HepG2 (cell line): Measurements from ENCODE around the gene MARK4. TPM values are rescaled to one million over a fixed set of nuclear protein-coding genes. Genes with fewer than 3 reads are reported as not detected.

Experiments used
- BCL6 ChIP-seq: IDR thresholded peaks from 2 replicates; pipeline ENCODE4 v1.6.1; 2016; ENCODE audit warnings: missing genetic modification reagents, missing compliant biosample characterization
- GATA4 ChIP-seq: sonication (generic); IDR thresholded peaks from 2 replicates; pipeline ENCODE4 v1.6.1; 2016; ENCODE audit warnings: antibody characterized with exemption, low read depth, borderline replicate concordance
- SRSF4 ChIP-seq: fragments of 200-400 bp; formaldehyde crosslinking; IDR thresholded peaks from one replicate; pipeline ENCODE4 v1.6.1; 2018; ENCODE audit warnings: mild to moderate bottlenecking, low read depth, low read length, moderate library complexity; ENCODE audit not compliant: poor library complexity, severe bottlenecking
- ZNF850 ChIP-seq: sonication (generic); formaldehyde crosslinking; conservative IDR thresholded peaks from 2 replicates; pipeline ENCODE4 v1.9.0; 2021; ENCODE audit warnings: mild to moderate bottlenecking, missing genetic modification reagents
- polyA plus RNA-seq, 8 experiments: library from polyadenylated mRNA; depleted of rRNA in 3 of 8; stranded (reverse) in 7 of 8; unstranded in 1 of 8; fragments of >200 nt; fragmentation: Illumina TruSeq in 4 of 8; extraction: Trizol in 4 of 8; gene quantifications; 2 replicates each; pipeline versions ENCODE4 v1.2.1 to v1.2.3, GENCODE V29; 2011 to 2016; ENCODE audit warnings: low read depth in 4 of 8, missing spikeins in 1 of 8, mixed read lengths in 1 of 8; ENCODE audit not compliant: insufficient read depth in 1 of 8
- total RNA-seq, 5 experiments: library from RNA; depleted of rRNA; stranded (reverse); fragments of >200 nt; fragmentation: Illumina TruSeq; extraction: Trizol; gene quantifications; 2 replicates each; pipeline ENCODE4 v1.2.3, GENCODE V29; 2016; ENCODE audit warnings: low read depth in 1 of 5
- TF ChIP-seq, protein P1 (sequence below): sonication (generic); formaldehyde crosslinking; IDR thresholded peaks from 2 replicates; pipeline ENCODE4 v1.5.0; 2020; ENCODE audit warnings: missing genetic modification reagents, mild to moderate bottlenecking, borderline replicate concordance
- TF ChIP-seq, protein P2 (sequence below): sonication (generic); formaldehyde crosslinking; conservative IDR thresholded peaks from 2 replicates; pipeline ENCODE4 v1.4.0; 2020; ENCODE audit warnings: missing genetic modification reagents
- TF ChIP-seq, protein P3 (sequence below): sonication (generic); formaldehyde crosslinking; IDR thresholded peaks from 2 replicates; pipeline ENCODE4 v1.5.0; 2020; ENCODE audit warnings: missing genetic modification reagents, mild to moderate bottlenecking, borderline replicate concordance
- TF ChIP-seq, protein P4 (sequence below): sonication (generic); formaldehyde crosslinking; IDR thresholded peaks from 2 replicates; pipeline ENCODE4 v1.5.1; 2020; ENCODE audit warnings: mild to moderate bottlenecking, missing genetic modification reagents
- TF ChIP-seq, protein P5 (sequence below): sonication (generic); formaldehyde crosslinking; IDR thresholded peaks from 2 replicates; pipeline ENCODE4 v1.4.0; 2020; ENCODE audit warnings: mild to moderate bottlenecking, missing genetic modification reagents, borderline replicate concordance
- TF ChIP-seq, protein P6 (sequence below): IDR thresholded peaks from 2 replicates; pipeline ENCODE4 v1.4.0; 2020; ENCODE audit warnings: mild to moderate bottlenecking, missing genetic modification reagents

The MARK4 gene
- total and polyA plus RNA-seq, 2 of the 13 experiments (the other 11 are each of a cell fraction or from before 2014, with no cell fraction given), result 7.0 to 12.2 TPM

DNA sequence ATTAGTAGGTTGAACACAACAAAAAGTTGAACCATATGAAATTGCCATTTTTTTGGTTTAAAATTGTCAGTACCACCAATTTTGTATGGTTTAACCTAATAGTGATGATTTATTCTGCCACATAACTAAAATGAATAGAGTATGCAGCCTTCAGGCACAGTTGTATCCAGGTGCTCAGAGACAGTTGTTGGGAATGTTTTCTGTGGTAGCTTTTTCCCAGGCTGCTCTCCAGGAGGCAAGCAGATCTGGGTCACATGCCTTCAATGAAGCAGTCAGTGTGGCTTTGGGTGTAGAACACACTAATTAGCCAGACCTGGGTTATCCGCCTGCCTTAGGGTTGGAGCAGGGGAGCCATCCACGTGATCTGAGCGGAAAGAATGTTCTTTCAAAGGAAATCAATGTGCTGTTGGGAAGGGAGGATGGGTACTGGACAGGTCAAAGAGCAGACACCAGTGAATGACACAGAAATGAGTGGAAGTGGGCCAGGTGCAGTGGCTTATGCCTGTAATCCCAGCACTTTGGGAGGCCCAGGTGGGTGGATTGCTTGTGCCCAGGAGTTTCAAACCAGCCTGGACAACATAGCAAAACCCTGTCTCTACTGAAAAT is 28.6 kb downstream of the MARK4 start (continued):
- TF ChIP-seq, protein P1, sequence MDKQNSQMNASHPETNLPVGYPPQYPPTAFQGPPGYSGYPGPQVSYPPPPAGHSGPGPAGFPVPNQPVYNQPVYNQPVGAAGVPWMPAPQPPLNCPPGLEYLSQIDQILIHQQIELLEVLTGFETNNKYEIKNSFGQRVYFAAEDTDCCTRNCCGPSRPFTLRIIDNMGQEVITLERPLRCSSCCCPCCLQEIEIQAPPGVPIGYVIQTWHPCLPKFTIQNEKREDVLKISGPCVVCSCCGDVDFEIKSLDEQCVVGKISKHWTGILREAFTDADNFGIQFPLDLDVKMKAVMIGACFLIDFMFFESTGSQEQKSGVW (CRISPR knock-in tag), result no peak
- no peak for TF ChIP-seq ZNF850
- TF ChIP-seq, protein P2, sequence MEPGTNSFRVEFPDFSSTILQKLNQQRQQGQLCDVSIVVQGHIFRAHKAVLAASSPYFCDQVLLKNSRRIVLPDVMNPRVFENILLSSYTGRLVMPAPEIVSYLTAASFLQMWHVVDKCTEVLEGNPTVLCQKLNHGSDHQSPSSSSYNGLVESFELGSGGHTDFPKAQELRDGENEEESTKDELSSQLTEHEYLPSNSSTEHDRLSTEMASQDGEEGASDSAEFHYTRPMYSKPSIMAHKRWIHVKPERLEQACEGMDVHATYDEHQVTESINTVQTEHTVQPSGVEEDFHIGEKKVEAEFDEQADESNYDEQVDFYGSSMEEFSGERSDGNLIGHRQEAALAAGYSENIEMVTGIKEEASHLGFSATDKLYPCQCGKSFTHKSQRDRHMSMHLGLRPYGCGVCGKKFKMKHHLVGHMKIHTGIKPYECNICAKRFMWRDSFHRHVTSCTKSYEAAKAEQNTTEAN (CRISPR knock-in tag), result no peak
- peak; percentile 65 for TF ChIP-seq BCL6 (CRISPR knock-in tag)
- TF ChIP-seq, protein P3, sequence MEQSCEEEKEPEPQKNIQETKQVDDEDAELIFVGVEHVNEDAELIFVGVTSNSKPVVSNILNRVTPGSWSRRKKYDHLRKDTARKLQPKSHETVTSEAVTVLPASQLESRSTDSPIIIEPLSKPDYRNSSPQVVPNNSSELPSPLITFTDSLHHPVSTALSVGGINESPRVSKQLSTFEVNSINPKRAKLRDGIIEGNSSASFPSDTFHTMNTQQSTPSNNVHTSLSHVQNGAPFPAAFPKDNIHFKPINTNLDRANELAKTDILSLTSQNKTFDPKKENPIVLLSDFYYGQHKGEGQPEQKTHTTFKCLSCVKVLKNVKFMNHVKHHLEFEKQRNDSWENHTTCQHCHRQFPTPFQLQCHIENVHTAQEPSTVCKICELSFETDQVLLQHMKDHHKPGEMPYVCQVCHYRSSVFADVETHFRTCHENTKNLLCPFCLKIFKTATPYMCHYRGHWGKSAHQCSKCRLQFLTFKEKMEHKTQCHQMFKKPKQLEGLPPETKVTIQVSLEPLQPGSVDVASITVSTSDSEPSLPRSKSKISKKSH, result no peak
- no peak for TF ChIP-seq GATA4
- TF ChIP-seq, protein P4, sequence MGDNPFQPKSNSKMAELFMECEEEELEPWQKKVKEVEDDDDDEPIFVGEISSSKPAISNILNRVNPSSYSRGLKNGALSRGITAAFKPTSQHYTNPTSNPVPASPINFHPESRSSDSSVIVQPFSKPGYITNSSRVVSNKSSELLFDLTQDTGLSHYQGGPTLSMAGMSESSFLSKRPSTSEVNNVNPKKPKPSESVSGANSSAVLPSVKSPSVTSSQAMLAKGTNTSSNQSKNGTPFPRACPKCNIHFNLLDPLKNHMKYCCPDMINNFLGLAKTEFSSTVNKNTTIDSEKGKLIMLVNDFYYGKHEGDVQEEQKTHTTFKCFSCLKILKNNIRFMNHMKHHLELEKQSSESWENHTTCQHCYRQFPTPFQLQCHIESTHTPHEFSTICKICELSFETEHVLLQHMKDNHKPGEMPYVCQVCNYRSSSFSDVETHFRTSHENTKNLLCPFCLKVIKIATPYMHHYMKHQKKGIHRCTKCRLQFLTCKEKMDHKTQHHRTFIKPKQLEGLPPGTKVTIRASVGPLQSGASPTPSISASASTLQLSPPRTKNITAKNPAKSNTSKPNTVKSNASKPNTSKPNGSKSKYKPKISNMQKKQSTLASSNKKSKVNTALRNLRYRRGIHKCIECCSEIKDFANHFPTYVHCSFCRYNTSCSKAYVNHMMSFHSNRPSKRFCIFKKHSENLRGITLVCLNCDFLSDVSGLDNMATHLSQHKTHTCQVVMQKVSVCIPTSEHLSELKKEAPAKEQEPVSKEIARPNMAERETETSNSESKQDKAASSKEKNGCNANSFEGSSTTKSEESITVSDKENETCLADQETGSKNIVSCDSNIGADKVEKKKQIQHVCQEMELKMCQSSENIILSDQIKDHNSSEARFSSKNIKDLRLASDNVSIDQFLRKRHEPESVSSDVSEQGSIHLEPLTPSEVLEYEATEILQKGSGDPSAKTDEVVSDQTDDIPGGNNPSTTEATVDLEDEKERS (CRISPR knock-in tag), result no peak
- TF ChIP-seq, protein P5, sequence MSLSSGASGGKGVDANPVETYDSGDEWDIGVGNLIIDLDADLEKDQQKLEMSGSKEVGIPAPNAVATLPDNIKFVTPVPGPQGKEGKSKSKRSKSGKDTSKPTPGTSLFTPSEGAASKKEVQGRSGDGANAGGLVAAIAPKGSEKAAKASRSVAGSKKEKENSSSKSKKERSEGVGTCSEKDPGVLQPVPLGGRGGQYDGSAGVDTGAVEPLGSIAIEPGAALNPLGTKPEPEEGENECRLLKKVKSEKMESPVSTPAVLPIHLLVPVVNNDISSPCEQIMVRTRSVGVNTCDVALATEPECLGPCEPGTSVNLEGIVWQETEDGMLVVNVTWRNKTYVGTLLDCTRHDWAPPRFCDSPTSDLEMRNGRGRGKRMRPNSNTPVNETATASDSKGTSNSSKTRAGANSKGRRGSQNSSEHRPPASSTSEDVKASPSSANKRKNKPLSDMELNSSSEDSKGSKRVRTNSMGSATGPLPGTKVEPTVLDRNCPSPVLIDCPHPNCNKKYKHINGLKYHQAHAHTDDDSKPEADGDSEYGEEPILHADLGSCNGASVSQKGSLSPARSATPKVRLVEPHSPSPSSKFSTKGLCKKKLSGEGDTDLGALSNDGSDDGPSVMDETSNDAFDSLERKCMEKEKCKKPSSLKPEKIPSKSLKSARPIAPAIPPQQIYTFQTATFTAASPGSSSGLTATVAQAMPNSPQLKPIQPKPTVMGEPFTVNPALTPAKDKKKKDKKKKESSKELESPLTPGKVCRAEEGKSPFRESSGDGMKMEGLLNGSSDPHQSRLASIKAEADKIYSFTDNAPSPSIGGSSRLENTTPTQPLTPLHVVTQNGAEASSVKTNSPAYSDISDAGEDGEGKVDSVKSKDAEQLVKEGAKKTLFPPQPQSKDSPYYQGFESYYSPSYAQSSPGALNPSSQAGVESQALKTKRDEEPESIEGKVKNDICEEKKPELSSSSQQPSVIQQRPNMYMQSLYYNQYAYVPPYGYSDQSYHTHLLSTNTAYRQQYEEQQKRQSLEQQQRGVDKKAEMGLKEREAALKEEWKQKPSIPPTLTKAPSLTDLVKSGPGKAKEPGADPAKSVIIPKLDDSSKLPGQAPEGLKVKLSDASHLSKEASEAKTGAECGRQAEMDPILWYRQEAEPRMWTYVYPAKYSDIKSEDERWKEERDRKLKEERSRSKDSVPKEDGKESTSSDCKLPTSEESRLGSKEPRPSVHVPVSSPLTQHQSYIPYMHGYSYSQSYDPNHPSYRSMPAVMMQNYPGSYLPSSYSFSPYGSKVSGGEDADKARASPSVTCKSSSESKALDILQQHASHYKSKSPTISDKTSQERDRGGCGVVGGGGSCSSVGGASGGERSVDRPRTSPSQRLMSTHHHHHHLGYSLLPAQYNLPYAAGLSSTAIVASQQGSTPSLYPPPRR (CRISPR knock-in tag), result no peak
- TF ChIP-seq, protein P6, sequence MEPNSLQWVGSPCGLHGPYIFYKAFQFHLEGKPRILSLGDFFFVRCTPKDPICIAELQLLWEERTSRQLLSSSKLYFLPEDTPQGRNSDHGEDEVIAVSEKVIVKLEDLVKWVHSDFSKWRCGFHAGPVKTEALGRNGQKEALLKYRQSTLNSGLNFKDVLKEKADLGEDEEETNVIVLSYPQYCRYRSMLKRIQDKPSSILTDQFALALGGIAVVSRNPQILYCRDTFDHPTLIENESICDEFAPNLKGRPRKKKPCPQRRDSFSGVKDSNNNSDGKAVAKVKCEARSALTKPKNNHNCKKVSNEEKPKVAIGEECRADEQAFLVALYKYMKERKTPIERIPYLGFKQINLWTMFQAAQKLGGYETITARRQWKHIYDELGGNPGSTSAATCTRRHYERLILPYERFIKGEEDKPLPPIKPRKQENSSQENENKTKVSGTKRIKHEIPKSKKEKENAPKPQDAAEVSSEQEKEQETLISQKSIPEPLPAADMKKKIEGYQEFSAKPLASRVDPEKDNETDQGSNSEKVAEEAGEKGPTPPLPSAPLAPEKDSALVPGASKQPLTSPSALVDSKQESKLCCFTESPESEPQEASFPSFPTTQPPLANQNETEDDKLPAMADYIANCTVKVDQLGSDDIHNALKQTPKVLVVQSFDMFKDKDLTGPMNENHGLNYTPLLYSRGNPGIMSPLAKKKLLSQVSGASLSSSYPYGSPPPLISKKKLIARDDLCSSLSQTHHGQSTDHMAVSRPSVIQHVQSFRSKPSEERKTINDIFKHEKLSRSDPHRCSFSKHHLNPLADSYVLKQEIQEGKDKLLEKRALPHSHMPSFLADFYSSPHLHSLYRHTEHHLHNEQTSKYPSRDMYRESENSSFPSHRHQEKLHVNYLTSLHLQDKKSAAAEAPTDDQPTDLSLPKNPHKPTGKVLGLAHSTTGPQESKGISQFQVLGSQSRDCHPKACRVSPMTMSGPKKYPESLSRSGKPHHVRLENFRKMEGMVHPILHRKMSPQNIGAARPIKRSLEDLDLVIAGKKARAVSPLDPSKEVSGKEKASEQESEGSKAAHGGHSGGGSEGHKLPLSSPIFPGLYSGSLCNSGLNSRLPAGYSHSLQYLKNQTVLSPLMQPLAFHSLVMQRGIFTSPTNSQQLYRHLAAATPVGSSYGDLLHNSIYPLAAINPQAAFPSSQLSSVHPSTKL (CRISPR knock-in tag), result 0 out of 2 replicates have a peak, but pooled peaks have one; percentile 20
- TF ChIP-seq SRSF4, result no peak
